Hepatocyte (in vitro differentiated cells): Measurements from ENCODE around the gene FLT3LG. TPM values are rescaled to one million over a fixed set of nuclear protein-coding genes. Genes with fewer than 3 reads are reported as not detected.
A peak's percentile ranks its signal among the peaks of the same experiment; 100 is the strongest.

Experiments used
- DNase-seq: peaks from one replicate; pipeline ENCODE4 v3.0.0-alpha.2; 2016; ENCODE audit warnings: low spot score
- H2AFZ ChIP-seq: fragments of 200-600 bp; sonication (generic); 2 replicates; pipeline ENCODE4 v1.6.0; 2016; ENCODE audit warnings: antibody characterized with exemption, mild to moderate bottlenecking
- H3K27ac ChIP-seq: fragments of 200-600 bp; sonication (generic); 2 replicates; pipeline ENCODE4 v1.5.1; 2016; ENCODE audit warnings: mild to moderate bottlenecking
- H3K27me3 ChIP-seq: fragments of 200-600 bp; sonication (generic); 2 replicates; pipeline ENCODE4 v1.6.1; 2016
- H3K36me3 ChIP-seq: fragments of 200-600 bp; sonication (generic); replicated peaks from 2 replicates; pipeline ENCODE4 v1.5.1; 2016; ENCODE audit warnings: low read depth; ENCODE audit not compliant: insufficient read depth
- H3K4me1 ChIP-seq: fragments of 200-600 bp; sonication (generic); 2 replicates; pipeline ENCODE4 v1.5.1; 2016; ENCODE audit warnings: mild to moderate bottlenecking, moderate library complexity; ENCODE audit not compliant: insufficient read depth
- H3K4me2 ChIP-seq: fragments of 200-600 bp; sonication (generic); 2 replicates; pipeline ENCODE4 v1.6.0; 2016
- H3K4me3 ChIP-seq: fragments of 200-600 bp; sonication (generic); 2 replicates; pipeline ENCODE4 v1.5.1; 2016; ENCODE audit warnings: mild to moderate bottlenecking
- H3K79me2 ChIP-seq: fragments of 200-600 bp; sonication (generic); 2 replicates; pipeline ENCODE4 v1.6.0; 2017; ENCODE audit warnings: mild to moderate bottlenecking
- H3K9me2 ChIP-seq: fragments of 200-600 bp; sonication (generic); replicated peaks from 2 replicates; pipeline ENCODE4 v1.6.0; 2017; ENCODE audit warnings: mild to moderate bottlenecking; ENCODE audit not compliant: insufficient read depth
- H3K9me3 ChIP-seq: fragments of 200-600 bp; sonication (generic); 2 replicates; pipeline ENCODE4 v1.5.1; 2016; ENCODE audit warnings: low read depth, mild to moderate bottlenecking
- H4K20me1 ChIP-seq: fragments of 200-600 bp; sonication (generic); 2 replicates; pipeline ENCODE4 v1.6.0; 2016; ENCODE audit warnings: mild to moderate bottlenecking; ENCODE audit not compliant: insufficient read depth, poor library complexity, severe bottlenecking
- CTCF ChIP-seq: fragments of 200-600 bp; sonication (generic); IDR thresholded peaks from 2 replicates; pipeline ENCODE4 v1.5.1; 2016; ENCODE audit warnings: antibody characterized with exemption, mild to moderate bottlenecking; ENCODE audit not compliant: poor library complexity
- EZH2 ChIP-seq: fragments of 200-600 bp; sonication (generic); IDR thresholded peaks from 2 replicates; pipeline ENCODE4 v1.6.1; 2016; ENCODE audit warnings: antibody characterized with exemption, mild to moderate bottlenecking, borderline replicate concordance
- EZH2phosphoT487 ChIP-seq: fragments of 200-600 bp; sonication (generic); IDR thresholded peaks from one replicate; pipeline ENCODE4 v1.6.1; 2018; ENCODE audit warnings: antibody characterized with exemption, mild to moderate bottlenecking, low read depth, moderate library complexity; ENCODE audit not compliant: unreplicated experiment, severe bottlenecking
- WGBS: methylation state at CpG from one replicate; pipeline ENCODE4 v1.1.6; 2016; ENCODE audit warnings: low lambda C conversion rate; ENCODE audit errors: missing lambda C conversion rate; 5-methylcytosine and 5-hydroxymethylcytosine counted together
- polyA plus RNA-seq: library from polyadenylated mRNA; unstranded; fragments of >200 nt; fragmentation: Nextera tagmentation; extraction: Ambion mirVana; gene quantifications from 2 replicates; pipeline ENCODE4 v1.2.1, GENCODE V29; 2016
- total RNA-seq: library from RNA; depleted of rRNA; stranded (reverse); fragments of >200 nt; gene quantifications from 2 replicates; pipeline ENCODE4 v1.2.3, GENCODE V29; 2014

FLT3LG gene
- total and polyA plus RNA-seq, 2 experiments from 2014 or later = 1.3 to 2.8 TPM

- Histone ChIP-seq H3K27ac (peak overlapping the region; percentile 82), H3K27me3 (no peaks in the 10 kb centered on the region), H3K4me1 (peaks cover 20% of the 10 kb centered on the region), H3K4me3 (peak overlapping the region; percentile 58), H3K79me2 (peaks cover 37% of the 10 kb centered on the region), H2AFZ (no peak overlapping the region), H3K9me3 (no peaks in the 10 kb centered on the region), H4K20me1 (peaks cover 33% of the 10 kb centered on the region), H3K9me2 (no peaks in the 10 kb centered on the region), H3K4me2 (peak overlapping the region; percentile 98), H3K36me3 (peaks cover 5% of the 10 kb centered on the region)
- DNase-seq = no peak
- 82% methylated on average over 15 of the region's 15 CpGs for WGBS
- TF ChIP-seq EZH2 = no peak
- no peak for TF ChIP-seq EZH2phosphoT487
- TF ChIP-seq CTCF = no peak
Measured at GRCh38 chr19:49489601-49490167, 15.7 kb downstream of the FLT3LG start.

- H2AFZ ChIP-seq = no peak overlapping the region
- no peaks in the 10 kb centered on the region for H3K9me2 ChIP-seq
- WGBS = 96% methylated on average over 27 of the region's 27 CpGs
- H3K27ac ChIP-seq = peak overlapping the region; percentile 82
- H3K36me3 ChIP-seq = peaks cover 5% of the 10 kb centered on the region
- TF ChIP-seq EZH2 (no peak), EZH2phosphoT487 (no peak), CTCF (no peak)
- H3K4me1 ChIP-seq = peaks cover 23% of the 10 kb centered on the region
- H3K9me3 ChIP-seq = no peaks in the 10 kb centered on the region
- no peak overlapping the region for H3K4me3 ChIP-seq
- no peak for DNase-seq
- peak overlapping the region; percentile 98 for H3K4me2 ChIP-seq
- H3K27me3 ChIP-seq = no peaks in the 10 kb centered on the region
- peaks cover 33% of the 10 kb centered on the region for H4K20me1 ChIP-seq
- H3K79me2 ChIP-seq = peaks cover 37% of the 10 kb centered on the region
Measured at GRCh38 chr19:49490287-49491029, 16.4 kb downstream of the FLT3LG start.

- peaks cover 5% of the 10 kb centered on the region for H3K36me3 ChIP-seq
- TF ChIP-seq EZH2 = no peak
- no peak for TF ChIP-seq EZH2phosphoT487
- TF ChIP-seq CTCF = no peak
- no peak overlapping the region for H3K4me3 ChIP-seq
- DNase-seq = no peak
- H3K27me3 ChIP-seq = no peaks in the 10 kb centered on the region
- peak overlapping the region; percentile 82 for H3K27ac ChIP-seq
- peaks cover 25% of the 10 kb centered on the region for H3K4me1 ChIP-seq
- H3K9me2 ChIP-seq = no peaks in the 10 kb centered on the region
- no peak overlapping the region for H2AFZ ChIP-seq
- peaks cover 33% of the 10 kb centered on the region for H4K20me1 ChIP-seq
- H3K79me2 ChIP-seq = peaks cover 37% of the 10 kb centered on the region
- H3K4me2 ChIP-seq = no peak overlapping the region
- WGBS = 94% methylated on average over 17 of the region's 17 CpGs
- no peaks in the 10 kb centered on the region for H3K9me3 ChIP-seq
Measured at GRCh38 chr19:49491030-49491803, 17.2 kb downstream of the FLT3LG start.
